Retina (tissue), 1 donor: ENCODE results near the gene ZNF280A.

Experiments
- DNase-seq: peaks from one replicate; pipeline ENCODE4 v3.0.0-alpha.2; 2016

Gene ZNF280A, protein sequence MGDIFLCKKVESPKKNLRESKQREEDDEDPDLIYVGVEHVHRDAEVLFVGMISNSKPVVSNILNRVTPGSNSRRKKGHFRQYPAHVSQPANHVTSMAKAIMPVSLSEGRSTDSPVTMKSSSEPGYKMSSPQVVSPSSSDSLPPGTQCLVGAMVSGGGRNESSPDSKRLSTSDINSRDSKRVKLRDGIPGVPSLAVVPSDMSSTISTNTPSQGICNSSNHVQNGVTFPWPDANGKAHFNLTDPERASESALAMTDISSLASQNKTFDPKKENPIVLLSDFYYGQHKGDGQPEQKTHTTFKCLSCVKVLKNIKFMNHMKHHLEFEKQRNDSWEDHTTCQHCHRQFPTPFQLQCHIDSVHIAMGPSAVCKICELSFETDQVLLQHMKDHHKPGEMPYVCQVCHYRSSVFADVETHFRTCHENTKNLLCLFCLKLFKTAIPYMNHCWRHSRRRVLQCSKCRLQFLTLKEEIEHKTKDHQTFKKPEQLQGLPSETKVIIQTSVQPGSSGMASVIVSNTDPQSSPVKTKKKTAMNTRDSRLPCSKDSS

DNA sequence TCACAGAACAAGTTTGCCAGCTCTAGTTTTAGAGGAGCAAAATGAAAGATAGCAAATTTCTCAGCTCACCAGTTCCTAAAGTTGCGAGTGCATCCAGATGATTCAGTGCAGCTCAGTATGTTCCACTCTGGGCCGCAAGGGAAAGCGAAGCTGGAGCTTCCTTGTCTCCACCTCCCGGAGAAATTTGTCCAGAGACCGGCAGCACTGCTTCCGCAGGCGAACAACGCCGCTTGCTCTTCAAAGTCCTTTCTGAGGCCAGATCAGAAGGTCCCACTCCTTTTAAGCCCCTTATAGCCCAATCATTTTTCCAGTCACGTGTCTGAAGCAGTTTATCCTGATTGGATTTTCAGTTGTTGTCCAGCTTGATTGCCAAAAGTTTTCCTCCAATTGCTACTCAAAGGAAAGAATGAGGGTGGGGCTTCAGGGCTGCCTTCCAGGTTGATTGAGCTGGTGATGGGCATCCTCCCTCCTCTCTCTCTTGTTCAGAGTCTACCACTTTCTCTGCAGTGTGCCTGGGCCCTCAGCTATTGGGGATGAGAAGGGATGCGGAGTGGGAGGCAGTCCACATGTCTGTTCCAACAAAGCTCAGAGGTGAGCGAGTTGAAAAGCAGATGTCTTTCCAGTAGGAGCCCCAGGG, at the start of gene ZNF280A:
Gene ZNF280A (minus strand): TSS at position 251 of the 637 bp plus-strand sequence. CDS start 4,640 bp downstream, outside the sequence.
- no peak for DNase-seq

DNA sequence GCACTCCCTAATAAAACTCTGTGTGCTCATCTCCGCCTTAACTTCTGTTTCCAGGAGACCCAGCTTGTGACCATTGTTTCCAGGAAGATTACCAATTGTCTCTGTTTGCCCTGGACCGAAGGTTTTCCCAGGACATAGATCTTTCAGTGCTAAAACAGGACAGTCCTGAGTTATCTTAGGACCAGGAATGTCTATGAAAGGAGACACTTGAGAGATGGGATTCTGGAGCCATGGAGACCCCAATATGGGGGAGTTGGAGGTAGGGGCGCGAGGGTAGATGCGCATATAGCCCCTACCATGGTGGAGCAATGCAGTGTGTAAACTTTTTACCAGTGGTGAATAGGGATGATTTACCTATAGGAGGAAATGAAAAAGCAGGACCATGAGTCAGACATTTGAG, 49.1 kb upstream of the ZNF280A start:
- no peak for DNase-seq

DNA sequence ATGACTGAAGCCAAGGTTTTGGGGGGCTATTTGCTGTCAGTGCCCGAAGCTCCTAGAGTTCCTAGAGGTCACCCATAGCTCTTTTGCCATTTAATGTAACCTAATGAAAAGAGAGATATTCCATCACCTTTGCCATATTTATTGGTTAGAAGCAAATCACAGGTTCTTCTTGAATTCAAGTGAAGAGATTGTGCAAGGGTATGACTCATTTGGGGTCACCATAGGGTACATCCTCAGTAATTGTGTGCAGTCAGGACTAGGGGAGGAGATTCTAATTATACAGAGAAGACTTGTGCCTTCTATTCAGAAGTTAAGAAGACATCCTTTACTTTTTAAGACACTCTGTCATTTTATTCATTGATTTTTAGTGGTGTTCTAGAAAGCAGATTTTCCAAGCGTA, 45.9 kb upstream of the ZNF280A start:
- DNase-seq, result no peak

DNA sequence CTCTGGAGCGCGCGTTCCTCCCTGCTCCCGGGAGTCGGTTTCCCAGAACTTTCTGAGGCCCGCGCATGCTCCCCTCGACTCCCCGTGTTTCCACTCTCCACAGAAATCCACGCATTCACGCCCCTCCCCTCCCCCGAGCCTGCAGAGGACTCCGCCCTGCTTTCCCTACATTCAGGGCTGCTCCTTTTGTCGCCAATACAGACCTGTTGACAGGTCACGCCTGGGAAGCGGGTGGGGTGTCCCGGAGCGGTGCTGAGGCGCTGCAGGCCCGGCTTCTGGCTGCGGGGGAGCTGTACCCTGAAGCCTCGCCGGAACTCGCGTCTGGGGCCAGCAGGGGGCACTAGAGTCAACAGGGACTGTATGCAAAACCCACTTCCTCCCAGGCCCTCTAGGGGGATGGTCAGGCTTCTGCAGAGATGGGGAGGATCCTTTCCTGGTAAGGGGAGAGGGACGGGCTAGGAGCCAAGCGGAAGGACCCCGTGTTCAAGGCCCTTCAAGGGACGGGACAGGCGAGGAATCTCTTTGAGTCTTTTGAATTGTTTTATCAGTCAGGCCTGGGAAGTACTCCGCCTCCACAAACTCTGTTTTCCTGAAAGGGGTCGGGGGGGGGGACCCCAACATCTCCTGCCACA, 39.0 kb upstream of the ZNF280A start, which contains the start of gene PRAME:
Gene PRAME (minus strand): TSS at position 294 of the 632 bp plus-strand sequence. CDS start 2,433 bp downstream, outside the sequence.
- DNase-seq, result peak; percentile 49

DNA sequence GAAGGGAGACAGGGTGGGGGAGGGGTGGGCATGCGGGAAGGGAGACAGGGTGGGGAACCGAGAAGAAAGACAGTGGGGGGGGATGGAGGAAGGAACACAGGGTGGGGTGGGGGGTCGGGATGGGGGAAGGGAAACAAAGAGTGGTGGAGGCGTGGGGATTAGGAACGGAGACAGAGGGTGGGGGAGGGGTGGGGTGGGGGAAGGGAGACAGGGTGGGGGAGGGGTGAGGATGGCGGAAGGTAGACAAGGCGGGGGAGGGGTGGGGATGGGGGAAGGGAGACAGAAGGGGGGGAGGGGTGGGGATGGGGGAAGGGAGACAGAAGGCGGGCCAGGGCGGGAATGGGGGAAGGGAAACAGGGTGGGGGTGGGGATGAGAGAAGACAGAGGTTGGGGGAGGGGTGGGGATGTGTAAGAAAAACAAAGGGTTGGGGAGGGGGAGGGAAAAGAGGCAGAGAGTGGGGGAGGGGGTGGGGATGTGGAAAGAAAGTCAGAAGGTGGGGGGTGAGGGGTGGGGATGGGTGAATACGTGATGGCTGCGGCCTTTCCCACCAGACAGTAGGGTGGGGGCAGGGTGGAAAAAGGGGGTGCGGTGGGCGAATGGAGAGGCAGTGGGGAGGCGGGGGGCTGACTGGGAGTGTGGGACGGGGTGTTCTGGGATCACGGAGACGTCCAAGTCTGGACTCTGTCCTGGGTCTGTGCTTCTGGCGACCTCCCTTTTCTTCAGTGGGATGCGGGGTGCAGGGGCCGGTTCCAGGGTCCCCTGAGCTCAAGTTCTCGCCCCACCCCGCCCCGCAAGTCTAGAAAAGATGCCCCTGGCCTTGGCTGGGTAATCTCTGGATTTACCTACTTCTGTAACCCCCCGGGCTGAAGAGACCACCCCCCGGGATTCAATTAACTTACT, 38.3 kb upstream of the ZNF280A start:
- no peak for DNase-seq

DNA sequence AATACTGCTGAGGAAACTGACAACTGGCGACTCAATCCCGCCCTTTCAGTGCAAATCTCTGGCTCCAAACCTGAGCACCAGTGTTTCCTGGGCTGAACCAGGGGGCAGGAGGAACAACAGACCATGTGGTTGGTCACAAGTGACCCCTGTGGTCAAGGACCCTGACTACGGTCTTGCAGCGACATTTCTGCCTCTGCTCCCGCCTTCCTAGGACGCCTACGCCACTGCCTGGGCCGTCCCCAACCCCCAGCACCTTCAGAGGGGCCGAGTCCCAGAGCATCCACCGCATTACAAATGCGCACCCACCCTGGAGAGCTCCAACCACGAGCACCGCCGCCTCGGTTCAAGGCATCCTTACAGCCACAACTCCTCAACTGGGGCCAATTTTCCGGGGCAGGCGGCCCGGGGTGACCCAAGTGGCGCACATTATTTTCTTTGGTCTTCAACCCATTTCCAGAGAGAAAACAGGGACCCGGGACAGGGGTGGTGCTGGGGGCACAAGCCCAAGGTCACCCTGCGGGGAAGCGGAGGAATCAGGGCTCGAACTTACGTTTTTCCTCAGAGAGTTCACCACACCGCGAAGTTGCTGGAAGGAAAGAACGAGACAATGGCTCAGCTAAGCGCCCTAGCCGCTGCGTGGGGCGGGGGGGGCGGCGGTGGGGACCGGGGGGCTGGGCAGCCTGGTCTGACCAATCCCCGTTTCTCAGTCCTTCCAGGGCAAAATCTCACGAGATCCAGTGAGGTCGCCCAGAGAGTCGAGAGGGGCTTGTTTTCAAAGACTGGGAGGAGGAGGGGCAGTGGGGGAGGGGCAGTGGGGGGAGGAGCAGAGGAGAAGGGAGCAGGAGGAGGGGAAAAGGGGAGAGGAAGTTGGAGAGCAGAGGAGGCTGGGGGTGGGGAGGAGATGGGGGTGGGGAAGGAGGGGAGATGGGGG, 37.2 kb upstream of the ZNF280A start:
- DNase-seq, result no peak

DNA sequence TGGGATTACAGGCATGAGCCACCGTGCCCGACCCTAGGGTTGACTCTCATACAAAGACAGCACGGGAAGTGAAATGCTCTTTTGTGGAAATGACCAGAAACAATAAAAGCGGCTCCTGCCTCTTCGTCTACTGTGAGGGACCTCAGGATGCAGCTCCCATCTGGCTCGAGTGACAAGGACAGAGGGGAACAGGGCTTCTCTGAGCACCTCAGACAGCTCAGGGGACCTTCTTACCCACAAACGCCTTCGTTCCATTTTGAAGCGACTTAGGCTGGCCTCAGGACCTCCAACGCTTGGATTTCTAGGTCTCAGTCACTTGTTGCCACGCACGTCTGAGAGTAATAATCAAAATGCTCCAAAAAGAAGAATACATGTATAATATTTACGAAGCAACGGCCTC, 36.5 kb upstream of the ZNF280A start:
- no peak for DNase-seq

DNA sequence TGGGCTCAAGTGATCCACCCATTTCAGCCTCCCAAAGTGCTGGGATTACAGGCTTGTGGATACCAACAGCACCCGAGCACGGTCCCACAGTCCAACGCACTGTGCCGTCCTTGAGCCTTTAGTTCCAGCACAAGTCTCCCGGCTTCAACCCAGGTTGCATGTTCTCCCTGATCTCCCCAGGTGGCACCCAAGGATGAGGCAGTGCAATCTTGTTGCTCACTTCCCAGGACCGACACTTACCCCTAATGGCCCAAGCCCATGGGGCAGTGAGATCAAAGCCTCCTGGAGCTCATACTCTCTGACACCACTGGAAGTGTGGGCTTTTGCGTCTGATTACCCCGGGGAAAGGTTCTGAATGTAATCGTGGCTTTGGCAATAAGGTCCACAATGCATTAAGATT, 35.5 kb upstream of the ZNF280A start:
- DNase-seq, result no peak

DNA sequence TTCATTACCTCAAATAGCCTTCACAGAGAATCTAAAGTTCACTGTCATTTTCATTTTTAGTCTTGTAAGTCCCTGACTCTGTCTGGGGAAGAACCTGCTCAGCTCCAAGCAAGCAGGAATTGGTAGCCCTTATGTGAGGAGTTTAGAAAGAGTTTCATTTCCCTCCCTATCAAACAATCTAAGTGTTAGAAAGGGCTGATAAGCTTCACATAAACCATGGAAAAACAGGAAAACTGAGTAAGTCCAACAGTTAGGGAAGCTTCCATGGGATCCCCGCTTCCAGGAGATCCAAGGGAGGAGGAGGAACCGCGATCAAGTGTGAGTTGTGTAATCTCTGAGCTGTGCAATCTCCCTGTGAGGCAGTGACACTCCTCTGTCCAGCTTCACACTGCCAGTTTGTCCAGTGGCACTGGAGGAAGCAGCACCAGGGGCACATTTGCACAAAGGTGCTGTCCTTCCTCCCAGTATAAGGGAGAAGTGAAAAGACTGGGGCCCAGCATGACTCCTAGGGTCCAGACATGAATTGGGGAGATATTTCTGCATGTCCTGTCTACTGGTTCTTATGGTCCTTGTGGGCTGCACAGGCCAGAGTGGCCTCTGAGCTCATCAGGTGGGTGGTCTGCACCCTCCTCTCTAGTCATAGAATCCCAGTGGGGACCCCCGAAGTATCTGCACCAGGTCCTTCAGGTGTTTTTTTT, 34.7 kb upstream of the ZNF280A start:
- DNase-seq, result no peak

DNA sequence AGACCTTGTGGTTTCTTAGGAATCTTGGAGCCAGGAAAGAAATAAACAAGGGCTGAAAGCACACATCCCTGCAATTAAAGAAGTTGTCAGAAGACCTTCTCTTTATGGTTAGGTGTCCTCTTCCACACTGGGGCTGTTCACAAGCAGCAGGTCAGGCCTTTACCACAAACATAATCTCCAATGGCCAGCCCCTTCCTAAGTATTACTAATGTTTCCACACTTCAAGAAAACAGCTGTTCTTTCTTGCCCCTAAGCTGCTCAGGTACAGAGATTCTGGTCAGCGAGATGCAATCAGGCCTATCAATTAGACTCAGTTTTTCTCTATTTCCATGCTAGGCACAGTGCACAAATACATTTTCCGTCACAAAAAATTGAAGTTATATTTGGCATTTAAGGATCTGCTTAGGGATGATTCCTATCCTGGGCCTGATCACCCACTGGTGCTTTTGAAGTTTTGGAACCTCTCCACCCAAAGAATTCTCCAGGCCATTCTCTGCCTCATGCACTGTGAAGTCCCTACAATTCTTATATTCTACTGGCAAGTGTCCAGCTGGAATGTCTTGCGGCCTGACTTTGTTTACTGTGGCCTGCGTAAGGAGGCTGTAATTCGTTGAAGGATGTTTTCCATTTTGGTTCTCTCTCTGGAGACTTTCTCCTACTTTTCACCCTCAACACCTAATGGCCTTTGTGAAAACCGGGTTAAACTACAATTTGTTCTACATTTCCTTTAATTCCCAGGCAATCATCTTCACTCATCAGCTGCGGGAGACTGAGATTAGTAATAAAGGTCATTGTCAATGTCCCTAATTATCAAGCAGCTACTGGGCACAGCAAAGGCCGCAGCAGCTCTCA, 33.9 kb upstream of the ZNF280A start:
- peak; percentile 34 for DNase-seq

DNA sequence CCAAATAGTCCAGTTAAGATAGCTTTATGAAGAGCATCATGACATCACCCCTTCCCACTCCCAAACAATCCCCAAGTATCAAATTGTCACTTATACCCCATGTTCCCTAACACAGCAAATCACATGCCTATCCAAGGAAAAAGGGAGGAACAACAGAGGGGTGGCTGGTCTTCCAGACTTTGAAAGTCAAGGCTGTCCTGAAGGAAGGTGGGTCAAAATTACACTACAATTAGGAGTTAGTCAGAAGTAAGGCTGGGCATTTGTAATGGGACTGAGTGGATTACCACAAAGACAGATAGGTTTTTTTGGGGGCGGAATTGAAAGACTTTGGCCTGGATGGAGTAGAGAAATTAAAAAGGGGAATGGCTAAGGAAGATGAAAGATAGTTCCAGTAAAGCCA, 33.1 kb upstream of the ZNF280A start:
- no peak for DNase-seq

DNA sequence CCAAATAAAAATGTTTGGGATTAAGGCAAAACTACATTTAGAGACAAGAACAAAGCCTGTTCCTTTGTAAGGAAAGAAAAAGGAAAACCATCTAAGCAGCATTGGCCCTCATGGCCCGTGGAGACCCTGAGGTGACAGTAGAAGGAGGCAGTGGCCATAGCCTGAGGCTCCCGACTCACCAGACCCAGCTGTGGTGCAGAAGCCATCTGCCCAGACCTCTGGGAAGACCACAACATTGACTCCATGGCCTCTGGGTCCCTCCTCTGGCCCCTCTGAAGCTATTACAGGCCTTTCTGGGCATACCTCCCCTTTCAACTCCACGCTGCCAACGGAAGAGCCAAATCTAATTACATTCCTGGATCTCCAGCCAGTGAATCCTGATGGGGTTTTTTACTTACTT, 32.6 kb upstream of the ZNF280A start:
- peak; percentile 22 for DNase-seq

DNA sequence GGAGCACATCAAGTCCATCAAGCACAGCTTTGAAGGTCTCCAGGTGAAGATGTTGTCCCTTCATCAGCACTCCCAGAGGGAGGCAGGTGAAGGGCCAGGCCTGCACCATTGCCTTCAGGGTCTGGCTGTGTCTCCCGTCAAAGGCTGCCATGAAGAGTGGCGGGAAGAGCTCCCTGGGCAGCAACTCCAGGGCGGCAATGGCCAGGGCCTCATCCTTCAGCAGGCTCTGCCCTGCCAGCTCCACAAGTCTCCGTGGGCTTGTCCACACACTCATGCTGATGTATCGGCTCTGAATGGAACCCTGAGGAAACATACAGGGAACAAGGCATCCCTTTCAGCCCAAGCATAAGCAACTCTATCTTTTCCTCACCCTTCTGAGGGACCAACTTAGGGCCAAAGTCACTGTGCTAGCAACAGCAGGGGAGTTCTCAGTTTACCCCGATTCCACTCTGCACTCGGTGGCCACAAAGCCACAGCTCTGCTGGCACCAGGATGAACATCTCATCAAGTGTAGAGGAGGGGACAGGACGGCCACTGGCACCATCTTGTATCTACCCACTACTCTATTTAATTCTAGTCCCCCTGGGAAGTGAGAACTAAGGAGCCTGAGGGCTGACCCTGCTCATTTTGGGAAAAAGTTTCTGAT, 30.8 kb upstream of the ZNF280A start:
- DNase-seq, result no peak

DNA sequence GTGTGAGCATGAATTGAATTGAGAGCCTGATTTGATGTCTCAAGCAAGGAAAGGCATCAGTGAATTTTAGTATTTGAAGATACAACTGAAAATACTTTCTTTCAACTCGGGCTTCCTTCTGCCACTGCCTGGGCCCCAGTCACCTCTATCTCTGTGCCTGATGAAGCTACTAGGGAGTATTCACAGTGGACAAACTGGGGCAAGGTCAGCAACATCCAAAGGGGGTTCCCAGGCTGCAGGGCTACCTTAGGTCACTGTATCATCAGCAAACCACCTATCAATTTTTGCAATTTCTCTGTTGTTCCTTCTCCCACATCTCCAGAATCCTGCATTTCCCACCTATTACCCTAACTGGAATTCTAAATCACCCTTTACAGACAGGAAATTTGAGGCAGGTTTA, 28.8 kb upstream of the ZNF280A start:
- DNase-seq, result no peak

DNA sequence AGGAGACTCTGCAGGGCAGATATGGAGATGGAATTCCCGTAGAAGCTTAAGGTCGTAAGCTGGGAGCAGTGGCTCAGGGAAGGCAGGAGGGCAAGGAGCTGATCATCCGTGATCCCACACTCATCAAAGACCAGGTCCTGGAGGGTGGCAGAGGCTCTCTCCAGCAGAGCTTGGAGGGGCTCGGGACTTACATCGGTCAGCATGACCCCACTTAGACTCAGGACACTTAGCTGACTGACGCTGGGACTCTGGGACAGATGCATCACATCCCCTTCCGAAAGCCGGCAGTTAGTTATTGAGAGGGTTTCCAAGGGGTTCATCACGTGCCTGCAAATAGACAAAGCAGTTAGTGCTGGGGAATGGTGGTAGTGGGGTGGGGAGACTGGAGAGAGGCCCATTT, 28.2 kb upstream of the ZNF280A start:
- DNase-seq, result no peak

DNA sequence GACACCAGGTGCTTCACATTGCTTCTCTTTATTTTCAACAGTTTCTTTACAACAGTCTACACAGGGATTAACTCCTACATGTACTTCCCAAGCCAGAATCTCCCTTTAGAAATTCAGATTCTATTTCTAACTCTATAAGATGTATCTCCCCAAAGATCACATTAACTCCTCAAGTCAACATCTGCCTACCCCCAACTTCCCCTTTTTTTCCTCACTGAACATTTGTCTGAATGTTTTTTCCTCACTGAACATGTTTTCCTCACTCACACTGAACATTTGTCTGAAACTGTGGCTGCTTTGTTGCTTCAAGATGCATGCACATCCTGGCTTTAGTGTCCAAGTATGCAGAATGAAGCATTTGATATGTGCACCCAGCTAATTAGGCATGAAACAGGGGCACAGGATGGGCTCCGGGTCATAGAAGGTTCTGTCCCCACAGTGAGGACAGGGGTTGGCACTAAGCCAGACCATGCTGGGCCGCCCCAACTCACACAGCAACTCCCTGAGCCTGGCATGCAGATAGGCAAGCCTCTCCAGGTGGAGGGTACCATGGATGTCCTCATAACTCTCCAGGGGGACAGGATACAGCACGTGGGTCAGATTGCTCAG, 27.7 kb upstream of the ZNF280A start:
- no peak for DNase-seq

DNA sequence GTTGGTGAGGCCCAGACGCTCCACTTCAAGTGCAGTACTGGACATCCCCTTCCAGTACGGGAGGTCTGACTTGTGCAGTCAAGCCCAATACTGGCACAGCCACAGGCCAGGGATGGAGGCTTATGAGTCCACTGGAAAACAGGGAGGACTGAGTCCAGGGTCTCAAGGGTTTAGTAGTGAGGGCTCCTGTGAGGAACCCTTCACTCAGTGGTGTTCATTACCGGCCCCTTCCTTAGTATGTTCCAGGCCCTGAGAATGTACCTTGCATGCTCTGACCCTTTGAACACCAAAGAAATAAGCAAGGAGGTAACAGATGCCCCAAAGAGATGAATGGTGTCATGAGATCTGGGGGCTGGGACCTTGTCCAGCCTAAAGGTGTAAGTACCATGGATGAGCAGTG, 27.2 kb upstream of the ZNF280A start:
- no peak for DNase-seq

DNA sequence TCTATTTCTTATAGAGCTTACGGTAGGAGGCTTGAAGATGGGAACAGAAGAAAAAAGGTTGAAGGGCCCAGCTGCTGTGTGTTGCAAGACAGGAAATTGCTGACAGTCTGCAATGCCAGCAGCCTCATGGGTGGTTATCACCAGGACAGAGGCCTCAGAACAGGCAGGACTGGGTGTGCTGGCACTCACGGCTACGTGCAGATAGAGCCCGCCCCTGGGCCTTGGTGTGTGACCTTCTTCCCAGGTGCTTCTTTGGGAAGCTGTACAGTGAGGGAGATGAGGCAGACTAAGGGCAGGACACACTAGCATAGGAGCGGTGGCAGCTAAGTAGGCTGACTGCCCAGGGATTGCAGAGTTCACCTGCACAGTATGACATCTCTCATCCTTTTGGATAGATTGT, 26.4 kb upstream of the ZNF280A start:
- no peak for DNase-seq

DNA sequence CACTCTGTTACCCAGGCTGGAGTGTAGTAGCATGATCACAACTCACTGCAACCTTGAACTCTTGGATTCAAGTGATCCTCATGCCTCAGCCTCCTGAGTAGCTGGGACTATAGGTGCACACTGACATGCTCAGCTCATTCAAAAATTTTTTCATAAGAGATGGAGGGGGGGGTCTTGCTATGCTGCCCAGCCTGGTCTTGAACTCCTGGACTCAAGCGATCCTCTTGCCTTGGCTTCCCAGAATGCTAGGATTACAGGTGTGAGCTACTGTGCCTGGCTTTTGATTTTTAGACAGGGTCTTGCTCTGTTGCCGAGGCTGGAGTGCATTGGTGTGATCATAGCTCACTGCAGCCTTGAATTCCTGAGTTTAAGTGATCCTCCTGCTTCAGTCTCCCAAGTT, 25.0 kb upstream of the ZNF280A start:
- DNase-seq, result no peak
